ENCODE data around the gene DNMBP.

GRCh38 chr10:99834410-99834809 lies 175.3 kb downstream of the DNMBP start:
- TF ChIP-seq USF1 (IDR thresholded peaks at IDR 0.05), result no peak
- no peak for TF ChIP-seq CEBPB (IDR thresholded peaks at IDR 0.05)
- no peak for TF ChIP-seq EP300 (IDR thresholded peaks at IDR 0.05; ENCODE audit: borderline replicate concordance)
- TF ChIP-seq TAF1 (IDR thresholded peaks at IDR 0.05; ENCODE audit: low read depth), result no peak

Measured in Ishikawa (cell line).